HepG2 (cell line): ENCODE measurements around the gene FAM174C. TPM values are rescaled to one million over a fixed set of nuclear protein-coding genes. Genes with fewer than 3 reads are reported as not detected.

ENCODE experiments used
- FOXA3 ChIP-seq: IDR thresholded peaks from 2 replicates; pipeline ENCODE4 v1.6.1; 2016; ENCODE audit warnings: missing genetic modification reagents, missing compliant biosample characterization
- HNF4A ChIP-seq: sonication (generic); formaldehyde crosslinking; IDR thresholded peaks from 2 replicates; pipeline ENCODE4 v1.4.0; 2020; ENCODE audit warnings: missing genetic modification reagents
- HNF4G ChIP-seq, 2 experiments: sonication (generic) in 1 of 2; formaldehyde crosslinking in 1 of 2; IDR thresholded peaks; 2 replicates each; pipeline versions ENCODE4 v1.4.0 to v1.6.1; 2011 to 2020; ENCODE audit warnings: borderline replicate concordance in 2 of 2, low read depth in 2 of 2, mild to moderate bottlenecking in 2 of 2, low read length in 1 of 2, missing genetic modification reagents in 1 of 2, moderate library complexity in 1 of 2
- ISL2 ChIP-seq: sonication (generic); formaldehyde crosslinking; IDR thresholded peaks from 2 replicates; pipeline ENCODE4 v1.5.0; 2020; ENCODE audit warnings: missing genetic modification reagents
- KLF6 ChIP-seq: IDR thresholded peaks from 2 replicates; pipeline ENCODE4 v1.8.0; 2016; ENCODE audit warnings: missing biosample characterization, missing genetic modification reagents
- MEIS2 ChIP-seq: sonication (generic); formaldehyde crosslinking; IDR thresholded peaks from 2 replicates; pipeline ENCODE4 v1.9.0; 2021; ENCODE audit warnings: mild to moderate bottlenecking, missing genetic modification reagents
- PCBP1 ChIP-seq: fragments of 200-400 bp; formaldehyde crosslinking; IDR thresholded peaks from 2 replicates; pipeline ENCODE4 v1.6.1; 2017; ENCODE audit warnings: mild to moderate bottlenecking, low read depth, low read length, borderline replicate concordance
- PTBP1 ChIP-seq: fragments of 200-400 bp; formaldehyde crosslinking; IDR thresholded peaks from 2 replicates; pipeline ENCODE4 v1.6.1; 2018; ENCODE audit warnings: low read length, low read depth; ENCODE audit not compliant: poor library complexity, severe bottlenecking
- RAD21 ChIP-seq: fragments of 450-650 bp; formaldehyde crosslinking; IDR thresholded peaks from 2 replicates; pipeline ENCODE4 v1.5.0; 2020; ENCODE audit warnings: mild to moderate bottlenecking
- RBM22 ChIP-seq: fragments of 200-400 bp; formaldehyde crosslinking; optimal IDR thresholded peaks from 2 replicates; pipeline ENCODE3; 2017; ENCODE audit warnings: mild to moderate bottlenecking, low read length, moderate library complexity
- RBM39 ChIP-seq: fragments of 200-400 bp; formaldehyde crosslinking; IDR thresholded peaks from one replicate; pipeline ENCODE4 v1.6.1; 2018; ENCODE audit warnings: antibody characterized with exemption, mild to moderate bottlenecking, low read depth, low read length; ENCODE audit not compliant: poor library complexity, severe bottlenecking
- RNF2 ChIP-seq: fragments of 450-650 bp; conservative IDR thresholded peaks from 2 replicates; pipeline ENCODE4 v1.6.1; 2016; ENCODE audit warnings: low read depth
- SOX5 ChIP-seq: IDR thresholded peaks from 2 replicates; pipeline ENCODE4 v1.6.1; 2016; ENCODE audit warnings: borderline replicate concordance
- TBX3 ChIP-seq: fragments of 450-650 bp; IDR thresholded peaks from 2 replicates; pipeline ENCODE4 v1.6.1; 2017; ENCODE audit warnings: antibody characterized with exemption, mild to moderate bottlenecking, inconsistent platforms, borderline replicate concordance
- TP53 ChIP-seq: sonication (generic); formaldehyde crosslinking; conservative IDR thresholded peaks from 2 replicates; pipeline ENCODE4 v1.4.0; 2020; ENCODE audit warnings: missing genetic modification reagents
- ZBTB10 ChIP-seq: sonication (generic); formaldehyde crosslinking; IDR thresholded peaks from 2 replicates; pipeline ENCODE4 v1.4.0; 2020; ENCODE audit warnings: missing genetic modification reagents, borderline replicate concordance
- ZNF670 ChIP-seq: sonication (generic); formaldehyde crosslinking; IDR thresholded peaks from 2 replicates; pipeline ENCODE4 v1.8.0; 2022; ENCODE audit warnings: mild to moderate bottlenecking, missing genetic modification reagents, borderline replicate concordance
- polyA plus RNA-seq, 8 experiments: library from polyadenylated mRNA; depleted of rRNA in 3 of 8; stranded (reverse) in 7 of 8; unstranded in 1 of 8; fragments of >200 nt; fragmentation: Illumina TruSeq in 4 of 8; extraction: Trizol in 4 of 8; gene quantifications; 2 replicates each; pipeline versions ENCODE4 v1.2.1 to v1.2.3, GENCODE V29; 2011 to 2016; ENCODE audit warnings: low read depth in 4 of 8, missing spikeins in 1 of 8, mixed read lengths in 1 of 8; ENCODE audit not compliant: insufficient read depth in 1 of 8
- total RNA-seq, 5 experiments: library from RNA; depleted of rRNA; stranded (reverse); fragments of >200 nt; fragmentation: Illumina TruSeq; extraction: Trizol; gene quantifications; 2 replicates each; pipeline ENCODE4 v1.2.3, GENCODE V29; 2016; ENCODE audit warnings: low read depth in 1 of 5
- TF ChIP-seq, protein P1 (sequence below): sonication (generic); formaldehyde crosslinking; IDR thresholded peaks from 2 replicates; pipeline ENCODE4 v1.4.0; 2020; ENCODE audit warnings: missing genetic modification reagents
- TF ChIP-seq, protein P2 (sequence below): sonication (generic); formaldehyde crosslinking; IDR thresholded peaks from 2 replicates; pipeline ENCODE4 v1.5.0; 2020; ENCODE audit warnings: missing genetic modification reagents
- TF ChIP-seq, protein P3 (sequence below): sonication (generic); formaldehyde crosslinking; conservative IDR thresholded peaks from 2 replicates; pipeline ENCODE4 v1.4.0; 2020; ENCODE audit warnings: missing genetic modification reagents
- TF ChIP-seq, protein P4 (sequence below): IDR thresholded peaks from 2 replicates; pipeline ENCODE4 v1.6.1; 2016; ENCODE audit warnings: mild to moderate bottlenecking

The FAM174C gene
- total and polyA plus RNA-seq, 2 of the 13 experiments (the other 11 are each of a cell fraction or from before 2014, with no cell fraction given): 19.5 to 31.3 TPM

GRCh38 chr19:1324806-1325567, 49.7 kb downstream of the FAM174C start (continued):
- TF ChIP-seq ZBTB10 (CRISPR knock-in tag): peak; percentile 65; the same call in 1 of the 2 replicates
- peak; percentile 69 for TF ChIP-seq RBM39
- peak; percentile 16; the same call in 1 of the 2 replicates for TF ChIP-seq KLF6 (CRISPR knock-in tag)
- TF ChIP-seq, protein P1, sequence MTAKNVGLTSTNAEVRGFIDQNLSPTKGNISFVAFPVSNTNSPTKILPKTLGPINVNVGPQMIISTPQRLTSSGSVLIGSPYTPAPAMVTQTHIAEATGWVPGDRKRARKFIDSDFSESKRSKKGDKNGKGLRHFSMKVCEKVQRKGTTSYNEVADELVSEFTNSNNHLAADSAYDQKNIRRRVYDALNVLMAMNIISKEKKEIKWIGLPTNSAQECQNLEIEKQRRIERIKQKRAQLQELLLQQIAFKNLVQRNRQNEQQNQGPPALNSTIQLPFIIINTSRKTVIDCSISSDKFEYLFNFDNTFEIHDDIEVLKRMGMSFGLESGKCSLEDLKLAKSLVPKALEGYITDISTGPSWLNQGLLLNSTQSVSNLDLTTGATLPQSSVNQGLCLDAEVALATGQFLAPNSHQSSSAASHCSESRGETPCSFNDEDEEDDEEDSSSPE (CRISPR knock-in tag): peak; percentile 71; the same call in 1 of the 2 replicates
- TF ChIP-seq, protein P2, sequence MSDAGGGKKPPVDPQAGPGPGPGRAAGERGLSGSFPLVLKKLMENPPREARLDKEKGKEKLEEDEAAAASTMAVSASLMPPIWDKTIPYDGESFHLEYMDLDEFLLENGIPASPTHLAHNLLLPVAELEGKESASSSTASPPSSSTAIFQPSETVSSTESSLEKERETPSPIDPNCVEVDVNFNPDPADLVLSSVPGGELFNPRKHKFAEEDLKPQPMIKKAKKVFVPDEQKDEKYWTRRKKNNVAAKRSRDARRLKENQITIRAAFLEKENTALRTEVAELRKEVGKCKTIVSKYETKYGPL: 0 out of 2 replicates have a peak, but pooled peaks have one; percentile 34
- 0 out of 2 replicates have a peak, but pooled peaks have one; percentile 63 for TF ChIP-seq PCBP1
- TF ChIP-seq, protein P3, sequence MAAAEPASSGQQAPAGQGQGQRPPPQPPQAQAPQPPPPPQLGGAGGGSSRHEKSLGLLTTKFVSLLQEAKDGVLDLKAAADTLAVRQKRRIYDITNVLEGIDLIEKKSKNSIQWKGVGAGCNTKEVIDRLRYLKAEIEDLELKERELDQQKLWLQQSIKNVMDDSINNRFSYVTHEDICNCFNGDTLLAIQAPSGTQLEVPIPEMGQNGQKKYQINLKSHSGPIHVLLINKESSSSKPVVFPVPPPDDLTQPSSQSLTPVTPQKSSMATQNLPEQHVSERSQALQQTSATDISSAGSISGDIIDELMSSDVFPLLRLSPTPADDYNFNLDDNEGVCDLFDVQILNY (CRISPR knock-in tag): 0 out of 2 replicates have a peak, but pooled peaks have one; percentile 37
- peak; percentile 54 for TF ChIP-seq PTBP1
- TF ChIP-seq HNF4A (CRISPR knock-in tag): peak; percentile 25; the same call in 1 of the 2 replicates
- peak; percentile 7; the same call in 1 of the 2 replicates for TF ChIP-seq TBX3
- 0 out of 2 replicates have a peak, but pooled peaks have one; percentile 48 for TF ChIP-seq TP53 (CRISPR knock-in tag)
- TF ChIP-seq FOXA3 (CRISPR knock-in tag): peak; percentile 62
- 0 out of 2 replicates have a peak, but pooled peaks have one; percentile 5 for TF ChIP-seq RAD21
- peak; percentile 50; the same call in 1 of the 2 replicates for TF ChIP-seq MEIS2
- peak; percentile 31 for TF ChIP-seq RBM22
- peak; percentile 75; the same call in 1 of the 2 replicates for TF ChIP-seq RNF2
- TF ChIP-seq ISL2 (CRISPR knock-in tag): peak; percentile 56; the same call in 1 of the 2 replicates
- peak; percentile 58; the same call in 1 of the 2 replicates for TF ChIP-seq SOX5 (CRISPR knock-in tag)
- TF ChIP-seq, protein P4, sequence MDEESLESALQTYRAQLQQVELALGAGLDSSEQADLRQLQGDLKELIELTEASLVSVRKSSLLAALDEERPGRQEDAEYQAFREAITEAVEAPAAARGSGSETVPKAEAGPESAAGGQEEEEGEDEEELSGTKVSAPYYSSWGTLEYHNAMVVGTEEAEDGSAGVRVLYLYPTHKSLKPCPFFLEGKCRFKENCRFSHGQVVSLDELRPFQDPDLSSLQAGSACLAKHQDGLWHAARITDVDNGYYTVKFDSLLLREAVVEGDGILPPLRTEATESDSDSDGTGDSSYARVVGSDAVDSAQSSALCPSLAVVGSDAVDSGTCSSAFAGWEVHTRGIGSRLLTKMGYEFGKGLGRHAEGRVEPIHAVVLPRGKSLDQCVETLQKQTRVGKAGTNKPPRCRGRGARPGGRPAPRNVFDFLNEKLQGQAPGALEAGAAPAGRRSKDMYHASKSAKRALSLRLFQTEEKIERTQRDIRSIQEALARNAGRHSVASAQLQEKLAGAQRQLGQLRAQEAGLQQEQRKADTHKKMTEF (CRISPR knock-in tag): peak; percentile 77
- TF ChIP-seq HNF4G (IDR thresholded peaks at IDR 0.05; ENCODE audit: borderline replicate concordance, low read depth, low read length): peak; percentile 70; the same call in 1 of the 2 replicates
- TF ChIP-seq HNF4G (CRISPR knock-in tag; IDR thresholded peaks at IDR 0.05; ENCODE audit: borderline replicate concordance, low read depth): no peak
- peak; percentile 74 for TF ChIP-seq ZNF670 (CRISPR knock-in tag)
